ENCODE results near the gene LRRC28.

Gene LRRC28

DNA sequence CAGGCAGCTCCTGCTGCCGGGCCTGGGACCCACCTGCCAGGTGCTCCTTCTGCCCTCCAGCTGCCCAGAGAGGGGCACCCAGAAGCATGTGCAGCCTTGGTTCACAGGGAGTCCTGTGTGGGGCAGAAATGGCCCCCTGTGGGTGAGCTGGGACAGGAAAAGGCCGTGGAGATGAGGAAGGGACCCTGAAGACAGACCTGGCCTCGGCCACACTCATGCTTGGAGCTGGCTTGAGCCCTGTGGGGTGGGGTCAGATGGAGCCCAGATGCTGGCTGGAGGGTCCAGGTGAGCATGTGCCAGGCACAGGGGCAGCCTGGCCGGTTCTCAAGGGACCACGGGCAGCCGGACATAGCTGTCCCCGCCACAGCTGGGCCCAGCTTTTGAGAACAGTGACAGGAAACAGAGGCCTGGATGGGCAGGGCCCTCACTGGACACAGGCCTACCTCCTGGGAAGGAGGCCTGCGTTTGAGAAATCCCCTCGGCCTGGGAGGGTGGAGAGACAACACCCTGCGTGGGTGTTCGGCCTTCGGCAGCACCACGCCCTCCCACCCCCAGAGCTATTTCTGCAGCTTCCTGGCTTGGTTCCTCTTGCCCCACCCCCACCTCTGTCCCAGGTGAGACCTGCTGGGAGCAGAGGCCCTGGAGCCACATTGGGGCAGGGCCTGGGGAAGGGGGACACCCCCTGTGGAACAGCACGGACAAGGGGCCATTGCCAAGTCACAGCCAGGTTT is 181.9 kb downstream of the LRRC28 start:
- DNase-seq (ENCODE audit: insufficient read length, low spot score), result no peak
- no peak for TF ChIP-seq POLR2A (IDR thresholded peaks at IDR 0.05; ENCODE audit: low read depth, low read length)
- TF ChIP-seq PAX5 (IDR thresholded peaks at IDR 0.05; ENCODE audit: insufficient read depth, low read length, severe bottlenecking), result no peak
- no peak for TF ChIP-seq POLR2AphosphoS5 (IDR thresholded peaks at IDR 0.05; ENCODE audit: low read depth, low read length)
- no peak for TF ChIP-seq SPI1 (IDR thresholded peaks at IDR 0.05; ENCODE audit: low read depth, low read length)
- no peak for TF ChIP-seq POU2F2 (IDR thresholded peaks at IDR 0.05; ENCODE audit: low read depth, low read length)
- TF ChIP-seq TAF1 (IDR thresholded peaks at IDR 0.05; ENCODE audit: low read depth, low read length), result no peak
- FAIRE-seq, result peak; percentile 91

DNA sequence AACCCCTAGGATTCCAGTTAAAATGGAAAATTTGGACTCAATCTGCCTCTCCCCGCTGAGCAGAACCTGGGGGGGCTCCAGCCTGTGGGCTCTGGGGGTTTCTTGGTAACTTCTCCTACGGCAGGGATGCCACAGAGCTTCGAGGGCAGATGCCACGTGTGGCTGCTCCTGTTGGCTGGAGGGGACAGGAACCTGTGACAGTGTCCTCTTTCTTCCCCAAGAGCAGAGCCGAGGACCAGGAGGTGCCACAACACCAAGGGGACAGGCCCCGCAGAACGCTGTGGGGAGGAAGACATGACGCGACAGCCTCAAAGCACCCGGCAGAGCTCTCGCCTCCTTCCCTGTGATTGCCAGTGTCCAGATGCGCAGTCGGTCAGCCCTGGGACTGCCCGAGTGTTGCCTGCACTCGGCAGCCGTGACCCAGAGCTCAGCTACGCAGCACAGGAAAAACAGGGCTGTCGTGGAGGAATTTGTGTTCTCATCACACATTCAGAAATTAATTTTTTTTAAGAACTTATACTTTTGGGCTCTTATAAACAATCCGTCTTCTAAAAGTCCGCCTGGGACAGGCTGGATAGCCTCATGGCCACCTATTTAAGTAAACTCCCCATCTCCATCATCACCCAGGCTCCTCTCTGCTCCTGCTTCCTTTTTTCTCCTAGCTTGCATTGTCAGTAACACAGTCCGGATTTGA is 182.6 kb downstream of the LRRC28 start:
- TF ChIP-seq POLR2AphosphoS5 (IDR thresholded peaks at IDR 0.05; ENCODE audit: low read depth, low read length) (no peak), SPI1 (IDR thresholded peaks at IDR 0.05; ENCODE audit: low read depth, low read length) (no peak), POU2F2 (IDR thresholded peaks at IDR 0.05; ENCODE audit: low read depth, low read length) (no peak), PAX5 (IDR thresholded peaks at IDR 0.05; ENCODE audit: insufficient read depth, low read length, severe bottlenecking) (no peak), POLR2A (IDR thresholded peaks at IDR 0.05; ENCODE audit: low read depth, low read length) (no peak)
- DNase-seq (ENCODE audit: insufficient read length, low spot score) (no peak), FAIRE-seq (no peak)

DNA sequence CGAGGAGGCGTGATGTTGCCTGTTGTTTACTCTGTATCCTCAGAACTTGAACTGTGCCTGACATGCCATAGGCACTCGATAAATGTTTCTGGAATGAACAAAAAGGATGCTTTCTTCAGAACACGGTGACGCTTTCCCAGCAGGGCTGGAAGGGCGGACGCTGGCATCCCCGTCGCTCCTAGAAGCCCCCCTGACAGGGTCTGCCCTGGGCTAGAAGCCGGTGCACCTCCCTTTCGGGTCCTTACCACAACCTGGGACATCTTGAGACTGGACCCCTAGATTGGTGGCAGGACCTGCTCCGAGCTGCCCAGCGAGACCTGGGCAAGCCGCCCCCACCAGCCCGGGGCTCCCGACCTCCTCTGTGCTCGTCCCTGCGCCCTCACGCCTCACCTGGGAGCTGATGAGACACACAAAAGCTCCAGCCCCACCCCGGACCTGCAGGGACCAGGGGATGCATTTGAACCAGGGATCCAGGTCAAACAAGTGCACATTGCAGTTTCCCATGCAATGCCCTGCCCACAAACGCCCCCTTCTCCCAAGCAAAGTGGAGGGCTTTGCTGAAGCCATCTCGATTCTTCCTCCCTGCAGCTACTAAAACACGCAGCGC is 183.3 kb downstream of the LRRC28 start:
- FAIRE-seq, result no peak
- TF ChIP-seq TAF1 (IDR thresholded peaks at IDR 0.05; ENCODE audit: low read depth, low read length), result no peak
- TF ChIP-seq POU2F2 (IDR thresholded peaks at IDR 0.05; ENCODE audit: low read depth, low read length), result no peak
- TF ChIP-seq PAX5 (IDR thresholded peaks at IDR 0.05; ENCODE audit: insufficient read depth, low read length, severe bottlenecking), result no peak
- TF ChIP-seq POLR2AphosphoS5 (IDR thresholded peaks at IDR 0.05; ENCODE audit: low read depth, low read length), result no peak
- no peak for TF ChIP-seq POLR2A (IDR thresholded peaks at IDR 0.05; ENCODE audit: low read depth, low read length)
- TF ChIP-seq SPI1 (IDR thresholded peaks at IDR 0.05; ENCODE audit: low read depth, low read length), result no peak
- DNase-seq (ENCODE audit: insufficient read length, low spot score), result no peak

DNA sequence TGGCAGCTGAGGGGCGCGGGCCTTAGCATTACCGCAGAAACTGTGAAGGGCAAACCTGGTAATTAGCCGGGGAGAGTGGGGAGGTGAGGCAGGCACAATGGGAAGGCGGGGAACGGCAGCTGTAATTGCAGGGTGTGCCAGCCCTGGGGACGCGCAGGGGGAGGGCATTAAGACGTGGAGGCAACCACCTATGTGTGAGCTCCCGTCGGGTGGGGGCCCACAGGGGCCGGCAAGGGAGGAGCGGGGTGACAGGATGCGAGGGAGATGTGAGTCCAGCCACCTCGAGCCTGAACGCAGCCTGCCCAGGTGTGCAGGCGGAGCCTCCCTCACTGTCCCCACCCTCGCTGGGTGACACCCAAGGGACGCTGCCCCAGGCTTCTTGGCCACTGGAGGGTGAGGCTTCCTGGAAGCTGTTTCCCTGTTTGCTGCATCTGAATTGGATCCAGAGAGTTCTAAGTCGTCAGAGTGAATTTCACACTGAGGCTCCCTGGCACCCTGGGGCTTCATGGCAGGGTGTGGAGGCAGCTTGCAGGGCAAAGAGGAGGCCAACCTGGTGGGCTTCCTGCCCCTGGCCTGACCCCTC is 183.9 kb downstream of the LRRC28 start:
- DNase-seq (ENCODE audit: insufficient read length, low spot score) (no peak), FAIRE-seq (no peak)
- no peak for TF ChIP-seq PAX5 (IDR thresholded peaks at IDR 0.05; ENCODE audit: insufficient read depth, low read length, severe bottlenecking)
- no peak for TF ChIP-seq POLR2AphosphoS5 (IDR thresholded peaks at IDR 0.05; ENCODE audit: low read depth, low read length)
- no peak for TF ChIP-seq SPI1 (IDR thresholded peaks at IDR 0.05; ENCODE audit: low read depth, low read length)
- TF ChIP-seq POLR2A (IDR thresholded peaks at IDR 0.05; ENCODE audit: low read depth, low read length), result no peak
- TF ChIP-seq POU2F2 (IDR thresholded peaks at IDR 0.05; ENCODE audit: low read depth, low read length), result no peak
- TF ChIP-seq TAF1 (IDR thresholded peaks at IDR 0.05; ENCODE audit: low read depth, low read length), result no peak

DNA sequence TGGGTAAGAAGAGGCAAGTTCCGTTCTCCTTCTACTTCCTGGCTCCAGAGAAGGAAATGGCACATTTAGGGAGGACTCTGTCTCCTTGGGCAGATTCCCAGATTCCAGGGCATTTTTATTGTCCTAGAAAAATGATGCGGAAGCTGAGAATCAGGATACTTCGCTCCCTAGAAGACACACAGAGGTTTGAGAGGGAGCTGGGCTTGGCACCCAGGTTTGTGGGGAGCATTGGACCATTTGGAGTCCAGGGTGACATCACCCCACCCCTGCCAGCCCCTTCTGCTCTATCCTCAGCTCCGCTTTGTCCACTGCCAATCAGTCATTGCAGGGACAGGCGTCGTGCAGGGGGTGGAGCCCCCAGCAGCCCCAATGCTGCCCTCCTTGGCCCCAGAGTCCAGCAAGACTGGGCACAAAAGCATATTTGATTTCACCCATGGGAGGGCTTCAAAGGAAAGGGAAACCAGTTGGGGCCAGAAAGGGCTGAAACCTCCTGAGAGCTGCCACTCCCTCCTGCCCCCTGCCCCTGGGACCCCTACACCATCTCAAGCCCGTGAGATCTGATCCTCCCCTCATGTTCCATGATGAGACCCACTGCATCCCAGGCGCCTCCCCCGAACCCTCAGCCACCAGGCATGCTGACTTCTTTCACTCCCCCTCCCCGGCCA is 184.7 kb downstream of the LRRC28 start:
- FAIRE-seq, result no peak
- TF ChIP-seq TAF1 (IDR thresholded peaks at IDR 0.05; ENCODE audit: low read depth, low read length) (no peak), POU2F2 (IDR thresholded peaks at IDR 0.05; ENCODE audit: low read depth, low read length) (no peak), POLR2A (IDR thresholded peaks at IDR 0.05; ENCODE audit: low read depth, low read length) (no peak), POLR2AphosphoS5 (IDR thresholded peaks at IDR 0.05; ENCODE audit: low read depth, low read length) (no peak), PAX5 (IDR thresholded peaks at IDR 0.05; ENCODE audit: insufficient read depth, low read length, severe bottlenecking) (no peak), SPI1 (IDR thresholded peaks at IDR 0.05; ENCODE audit: low read depth, low read length) (no peak)
- no peak for DNase-seq (ENCODE audit: insufficient read length, low spot score)

DNA sequence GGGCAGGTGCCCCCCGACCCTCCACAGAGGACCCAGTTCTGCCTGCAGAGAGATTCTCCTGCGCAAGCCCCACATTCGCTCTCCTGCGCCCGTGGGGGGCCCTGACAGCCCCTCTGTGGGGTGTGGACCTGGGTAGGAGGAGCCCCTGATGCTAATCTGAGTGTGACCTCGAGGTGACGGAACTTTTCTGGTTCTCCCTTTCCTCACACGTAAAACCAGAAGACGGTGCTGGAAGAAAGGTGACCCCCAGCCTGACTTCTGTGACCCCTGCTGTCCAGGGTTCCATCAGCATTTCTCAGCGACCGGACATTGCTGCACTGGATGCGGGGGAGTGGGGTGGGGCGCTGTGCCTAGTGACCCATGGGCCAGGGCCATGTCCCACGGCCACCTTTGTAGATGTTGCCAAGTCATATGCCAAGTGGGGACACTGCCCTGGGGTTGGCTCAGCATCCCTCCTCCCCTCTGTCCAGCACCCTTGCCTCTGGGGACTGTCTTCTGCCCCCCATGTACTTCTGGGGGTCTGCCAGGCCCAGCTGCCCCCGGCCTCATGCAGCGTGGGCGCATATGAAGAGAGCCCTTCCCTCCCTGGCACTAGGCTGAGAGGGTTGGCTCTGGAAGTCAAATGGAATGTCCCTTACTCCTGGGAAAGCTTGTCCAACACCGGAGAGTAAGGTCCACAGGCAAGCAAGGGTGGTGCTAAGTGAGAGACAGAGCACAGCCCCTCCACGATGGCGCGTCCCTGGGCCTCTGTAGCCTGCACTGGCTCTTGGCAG is 185.4 kb downstream of the LRRC28 start:
- no peak for FAIRE-seq
- no peak for TF ChIP-seq POLR2A (IDR thresholded peaks at IDR 0.05; ENCODE audit: low read depth, low read length)
- no peak for TF ChIP-seq SPI1 (IDR thresholded peaks at IDR 0.05; ENCODE audit: low read depth, low read length)
- no peak for DNase-seq (ENCODE audit: insufficient read length, low spot score)

DNA sequence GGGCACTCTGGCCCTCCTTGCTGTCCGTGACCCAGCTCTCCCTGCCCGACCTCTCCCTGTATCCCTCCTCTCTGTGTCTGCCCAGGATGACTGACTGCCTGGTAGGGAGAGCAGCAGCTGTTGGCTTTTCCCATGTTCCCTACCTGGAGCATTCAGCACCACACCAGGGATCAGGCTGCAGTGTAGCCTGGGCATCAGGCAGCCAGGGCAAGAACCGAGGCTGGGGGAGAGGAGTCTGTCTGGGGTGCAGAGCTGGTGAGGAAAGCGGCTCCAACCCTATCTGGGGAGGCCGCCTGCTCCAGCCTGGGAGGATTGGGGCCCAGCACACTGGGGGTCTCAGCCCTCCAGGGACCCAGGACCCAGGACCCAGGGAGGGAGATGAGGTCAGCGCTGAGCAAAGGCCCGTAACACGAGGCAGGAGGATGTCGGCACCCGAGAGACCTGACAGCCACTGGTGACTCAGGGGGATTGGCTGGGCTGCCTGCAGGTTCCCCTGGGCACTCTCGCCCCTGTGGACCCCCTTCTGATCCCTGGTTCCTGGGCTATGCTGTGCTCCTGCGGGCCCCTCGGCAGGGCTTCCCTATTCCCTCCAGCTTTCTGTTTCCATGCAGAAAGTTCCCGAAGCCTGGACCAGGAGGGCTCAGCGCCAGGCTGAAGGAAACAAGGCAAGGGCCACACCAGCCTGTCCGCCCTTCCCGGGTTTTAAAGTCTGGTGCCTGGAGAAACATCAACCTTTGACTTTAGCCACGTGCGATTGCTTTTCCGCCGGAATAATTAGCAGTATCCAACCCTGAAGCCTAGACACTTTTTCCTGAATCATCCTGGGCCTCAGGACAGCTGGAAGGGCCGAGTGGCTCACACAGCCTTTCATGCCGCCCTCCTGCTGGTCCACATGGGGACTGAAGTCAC is 186.3 kb downstream of the LRRC28 start:
- FAIRE-seq (no peak), DNase-seq (ENCODE audit: insufficient read length, low spot score) (no peak)
- TF ChIP-seq SPI1 (IDR thresholded peaks at IDR 0.05; ENCODE audit: low read depth, low read length) (no peak), PAX5 (IDR thresholded peaks at IDR 0.05; ENCODE audit: insufficient read depth, low read length, severe bottlenecking) (no peak), POLR2AphosphoS5 (IDR thresholded peaks at IDR 0.05; ENCODE audit: low read depth, low read length) (no peak), POLR2A (IDR thresholded peaks at IDR 0.05; ENCODE audit: low read depth, low read length) (no peak), TAF1 (IDR thresholded peaks at IDR 0.05; ENCODE audit: low read depth, low read length) (no peak), POU2F2 (IDR thresholded peaks at IDR 0.05; ENCODE audit: low read depth, low read length) (no peak)

DNA sequence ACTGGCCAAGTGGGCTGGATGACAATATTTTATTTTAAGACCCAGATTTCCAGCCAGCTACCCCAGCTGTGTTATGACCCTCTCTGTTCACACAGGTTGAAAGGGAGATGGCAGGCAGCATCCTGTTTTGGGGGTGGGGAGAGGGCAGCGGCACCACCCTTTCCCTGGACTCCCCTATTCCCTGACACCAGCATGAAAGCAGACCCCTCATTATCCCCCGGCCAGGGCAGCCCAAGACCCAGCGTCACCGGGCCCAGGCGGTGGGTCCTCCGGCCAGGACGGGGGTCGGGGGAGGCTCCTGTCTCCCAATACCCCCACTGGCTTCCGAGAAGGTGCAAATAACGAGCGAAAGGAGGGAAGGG is 186.9 kb downstream of the LRRC28 start:
- TF ChIP-seq POLR2A (IDR thresholded peaks at IDR 0.05; ENCODE audit: low read depth, low read length) (no peak), SPI1 (IDR thresholded peaks at IDR 0.05; ENCODE audit: low read depth, low read length) (no peak), TAF1 (IDR thresholded peaks at IDR 0.05; ENCODE audit: low read depth, low read length) (no peak)
- DNase-seq (ENCODE audit: insufficient read length, low spot score), result no peak
- FAIRE-seq, result no peak
